AG04450 (cell line): Measurements from ENCODE around the gene HSPB1. TPM values are rescaled to one million over a fixed set of nuclear protein-coding genes. Genes with fewer than 3 reads are reported as not detected.
"Not testable (repeated sequence)": the region's sequence is repeated elsewhere in the genome, so short reads cannot be mapped to it uniquely, and the experiment has no call there.

ENCODE experiments used
- CTCF ChIA-PET: fragments of 300-600, 350-600 bp; formaldehyde crosslinking; extraction: SDS; loops from one replicate; lab custom pipeline; 2022; ENCODE audit warnings: antibody characterized with exemption, inconsistent platforms; lab: Charles Lee
- POLR2A ChIA-PET: fragments of 350-600 bp; formaldehyde crosslinking; extraction: SDS; loops from one replicate; lab custom pipeline; 2021; ENCODE audit warnings: antibody characterized with exemption, inconsistent platforms; lab: Yijun Ruan, JAX
- DNase-seq: peaks from one replicate; pipeline ENCODE4 v3.0.0-alpha.2; 2011; ENCODE audit warnings: low read depth, low spot score
- H3K27ac ChIP-seq: one replicate; pipeline ENCODE4 v1.5.1; 2012; ENCODE audit warnings: low read depth, low read length, control low read depth
- H3K27me3 ChIP-seq: one replicate; pipeline ENCODE4 v1.6.0; 2012; ENCODE audit warnings: low read length; ENCODE audit not compliant: control insufficient read depth, insufficient read depth
- H3K4me3 ChIP-seq: 2 replicates; pipeline ENCODE4 v1.5.1; 2011; ENCODE audit warnings: mild to moderate bottlenecking, low read depth, low read length, control low read depth
- H3K9me3 ChIP-seq: 2 replicates; pipeline ENCODE4 v1.5.1; 2012; ENCODE audit warnings: low read length; ENCODE audit not compliant: control insufficient read depth, insufficient read depth
- polyA plus RNA-seq: library from polyadenylated mRNA; depleted of rRNA; stranded (reverse); fragments of >200 nt; gene quantifications from 2 replicates; pipeline ENCODE4 v1.2.3, GENCODE V29; 2011
- TF ChIP-seq, protein P1 (sequence below): IDR thresholded peaks from 2 replicates; pipeline ENCODE4 v1.5.1; 2011; ENCODE audit warnings: low read depth, low read length, control low read depth, inconsistent platforms

The HSPB1 gene
- polyA plus RNA-seq, 1 experiment, result 290 TPM

DNA sequence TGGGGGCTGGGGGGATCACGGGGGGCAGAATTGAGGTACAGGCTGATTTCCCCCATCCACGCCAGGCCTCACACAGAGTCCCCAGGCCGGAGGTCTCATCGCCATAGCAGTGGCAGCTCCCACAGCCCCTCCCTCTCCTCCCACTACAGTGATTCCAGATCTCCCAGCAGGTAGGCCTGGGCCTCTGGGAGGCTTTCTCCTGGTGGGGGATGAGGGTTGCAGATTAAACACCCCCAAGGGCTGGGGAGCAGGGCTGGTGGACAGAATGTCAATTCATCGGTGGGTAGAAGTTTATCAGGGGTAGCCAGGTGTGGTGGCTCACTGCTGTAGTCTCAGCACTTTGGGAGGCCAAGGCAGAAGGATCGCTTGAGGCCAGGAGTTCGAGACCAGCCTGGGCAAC is 37.2 kb upstream of the HSPB1 start:
- DNase-seq, result no peak
- Histone ChIP-seq H3K27ac (no peak overlapping the region), H3K27me3 (peaks cover 37% of the 10 kb centered on the region), H3K4me3 (no peak overlapping the region), H3K9me3 (no peaks in the 10 kb centered on the region)
- CTCF ChIA-PET, result interaction anchor here (1.0 to 4.0 kb wide), 2 partner anchors 8 to 48 kb away, joined by 3 to 30 read pairs; no protein-coding TSS in a partner anchor
- POLR2A ChIA-PET, result interaction anchor here (0.7 kb wide), 1 partner anchor 19 kb away, joined by 3 read pairs; no protein-coding TSS in a partner anchor
- TF ChIP-seq, protein P1, sequence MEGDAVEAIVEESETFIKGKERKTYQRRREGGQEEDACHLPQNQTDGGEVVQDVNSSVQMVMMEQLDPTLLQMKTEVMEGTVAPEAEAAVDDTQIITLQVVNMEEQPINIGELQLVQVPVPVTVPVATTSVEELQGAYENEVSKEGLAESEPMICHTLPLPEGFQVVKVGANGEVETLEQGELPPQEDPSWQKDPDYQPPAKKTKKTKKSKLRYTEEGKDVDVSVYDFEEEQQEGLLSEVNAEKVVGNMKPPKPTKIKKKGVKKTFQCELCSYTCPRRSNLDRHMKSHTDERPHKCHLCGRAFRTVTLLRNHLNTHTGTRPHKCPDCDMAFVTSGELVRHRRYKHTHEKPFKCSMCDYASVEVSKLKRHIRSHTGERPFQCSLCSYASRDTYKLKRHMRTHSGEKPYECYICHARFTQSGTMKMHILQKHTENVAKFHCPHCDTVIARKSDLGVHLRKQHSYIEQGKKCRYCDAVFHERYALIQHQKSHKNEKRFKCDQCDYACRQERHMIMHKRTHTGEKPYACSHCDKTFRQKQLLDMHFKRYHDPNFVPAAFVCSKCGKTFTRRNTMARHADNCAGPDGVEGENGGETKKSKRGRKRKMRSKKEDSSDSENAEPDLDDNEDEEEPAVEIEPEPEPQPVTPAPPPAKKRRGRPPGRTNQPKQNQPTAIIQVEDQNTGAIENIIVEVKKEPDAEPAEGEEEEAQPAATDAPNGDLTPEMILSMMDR, result no peak

DNA sequence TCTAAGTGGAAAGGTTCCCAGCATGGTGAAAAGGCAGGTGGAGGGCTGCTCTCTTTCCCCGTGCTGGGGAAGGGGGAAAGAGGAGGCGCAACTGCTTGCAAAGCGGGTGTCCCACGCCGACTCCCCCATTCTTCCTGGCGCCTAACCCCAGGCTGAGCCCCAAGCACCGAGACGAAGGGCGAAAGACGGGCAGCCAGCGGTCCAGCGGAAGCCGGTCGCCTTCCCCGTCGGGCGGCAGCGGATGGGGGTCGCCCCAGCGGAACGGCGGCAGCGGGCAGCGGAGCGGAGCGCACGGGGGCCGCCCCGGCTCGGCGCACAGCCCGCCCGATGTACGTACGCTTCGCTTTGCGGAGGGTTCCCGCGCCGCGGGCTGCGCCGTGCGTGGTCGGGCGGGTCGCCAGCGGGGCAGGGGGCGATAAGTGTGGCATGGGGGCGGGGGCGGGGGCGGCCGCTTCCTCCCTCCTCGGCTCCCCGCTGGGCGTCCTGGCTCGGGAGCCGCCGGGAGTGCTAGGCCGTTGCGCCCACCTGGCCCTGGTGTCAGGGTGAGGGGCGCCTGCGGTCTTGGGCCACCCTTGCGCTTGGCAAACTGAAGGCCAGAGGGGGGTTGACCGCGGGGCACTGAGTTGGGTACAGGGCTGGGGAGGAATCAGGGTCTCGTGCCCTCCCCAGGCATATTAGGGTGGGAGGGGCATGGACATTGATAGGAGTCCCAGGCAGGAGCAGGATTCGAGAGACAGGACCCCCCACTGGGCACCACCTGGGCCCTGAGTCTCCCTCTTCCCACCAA is 35.2 kb upstream of the HSPB1 start:
- Histone ChIP-seq H3K27me3 (peaks cover 44% of the 10 kb centered on the region), H3K27ac (no peak overlapping the region), H3K9me3 (no peaks in the 10 kb centered on the region), H3K4me3 (peak overlapping the region; percentile 20; the same call in 1 of the 2 replicates)
- ChIA-PET POLR2A (no interaction called here), CTCF (no interaction called here)
- TF ChIP-seq, protein P1, result no peak
- no peak for DNase-seq

DNA sequence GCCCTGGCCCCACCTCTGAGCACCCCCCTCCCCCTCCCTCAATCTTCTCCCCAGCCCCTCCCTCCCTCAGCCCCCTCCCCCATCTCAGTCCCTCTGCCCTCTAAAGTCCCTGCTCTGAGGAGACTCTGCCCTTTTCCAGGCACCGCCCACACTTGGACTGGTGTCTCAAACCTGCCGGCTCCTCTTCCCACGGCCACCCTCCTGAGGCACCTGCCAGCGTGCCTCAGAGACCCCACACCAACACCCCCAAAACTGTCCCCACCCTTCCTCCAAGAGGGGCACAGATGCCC is 34.6 kb upstream of the HSPB1 start:
- POLR2A ChIA-PET, result no interaction called here
- no peak overlapping the region for H3K27ac ChIP-seq
- H3K4me3 ChIP-seq, result no peak overlapping the region
- DNase-seq, result no peak
- CTCF ChIA-PET, result no interaction called here
- peaks cover 50% of the 10 kb centered on the region for H3K27me3 ChIP-seq
- TF ChIP-seq, protein P1, result no peak
- H3K9me3 ChIP-seq, result no peaks in the 10 kb centered on the region

DNA sequence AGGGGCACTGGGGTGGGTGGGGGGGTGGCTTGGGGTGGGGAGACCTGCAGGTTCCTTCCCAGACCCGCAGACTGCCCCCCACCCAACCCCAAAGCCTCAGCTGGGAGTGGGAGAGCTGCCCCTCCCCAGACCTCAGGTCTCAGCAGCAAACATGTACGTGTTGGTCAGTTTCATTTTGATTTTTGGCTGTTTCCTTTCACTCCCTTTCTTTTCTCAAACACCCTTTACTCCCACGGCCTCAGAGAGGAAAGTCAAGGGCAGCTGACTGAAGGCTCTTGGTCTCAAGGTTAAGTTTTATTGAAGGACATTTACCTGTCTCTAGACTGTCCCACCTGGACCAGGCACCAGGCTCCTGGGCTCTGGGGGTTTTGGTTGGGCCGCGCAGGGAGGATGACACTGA is 34.1 kb upstream of the HSPB1 start:
- ChIA-PET CTCF (no interaction called here), POLR2A (no interaction called here)
- Histone ChIP-seq H3K4me3 (no peak overlapping the region), H3K27me3 (peaks cover 54% of the 10 kb centered on the region), H3K27ac (no peak overlapping the region), H3K9me3 (no peaks in the 10 kb centered on the region)
- DNase-seq, result no peak
- TF ChIP-seq, protein P1, result no peak

DNA sequence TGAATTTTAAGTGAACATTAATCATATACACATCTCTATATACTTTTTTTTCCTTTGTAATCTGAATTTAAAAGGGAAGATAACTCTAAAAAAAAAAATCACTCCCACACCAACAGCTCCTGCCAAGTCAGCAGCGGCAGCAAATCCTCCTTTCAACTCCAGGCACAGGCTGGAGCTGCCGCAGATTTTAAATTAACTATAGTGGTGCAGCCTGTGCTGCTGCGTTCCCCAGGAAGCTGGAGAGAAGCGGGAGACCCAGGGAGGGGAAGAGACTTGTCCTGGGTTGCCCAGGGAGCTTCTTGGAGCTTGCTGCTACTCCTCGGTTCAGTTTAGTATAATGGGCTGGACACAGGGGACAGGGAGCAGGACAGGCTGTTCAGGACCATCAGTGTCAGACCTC is 32.6 kb upstream of the HSPB1 start:
- ChIA-PET POLR2A (no interaction called here), CTCF (interaction anchor here (0.6 to 1.7 kb wide), 5 partner anchors 17 to 92 kb away, joined by 3 to 5 read pairs (median 4); no protein-coding TSS in a partner anchor)
- Histone ChIP-seq H3K27ac (no peak overlapping the region), H3K27me3 (peaks cover 67% of the 10 kb centered on the region), H3K9me3 (no peaks in the 10 kb centered on the region), H3K4me3 (no peak overlapping the region)
- TF ChIP-seq, protein P1, result no peak
- no peak for DNase-seq

DNA sequence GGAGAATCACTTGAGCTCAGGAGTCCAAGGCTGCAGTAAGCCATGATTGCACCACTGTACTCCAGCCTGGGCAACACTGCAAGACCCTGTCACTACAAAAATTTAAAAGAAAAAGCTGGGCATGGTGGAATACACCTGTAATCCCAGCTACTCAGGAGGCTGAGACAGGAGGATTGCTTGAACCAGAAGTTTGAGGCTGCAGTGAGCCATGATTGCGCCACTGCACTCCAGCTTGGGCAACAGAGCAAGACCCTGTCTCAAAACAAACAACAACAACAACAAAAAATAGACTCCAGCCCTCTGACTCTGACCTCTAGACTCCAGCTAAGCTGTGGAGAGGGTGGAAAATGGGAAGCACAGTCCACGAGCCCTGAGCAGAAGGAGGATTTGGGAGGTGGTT is 31.1 kb upstream of the HSPB1 start:
- H3K9me3 ChIP-seq, H3K4me3 ChIP-seq, H3K27ac ChIP-seq, DNase-seq, POLR2A ChIA-PET: not testable (repeated sequence)
- H3K27me3 ChIP-seq, result peaks cover 77% of the 10 kb centered on the region
- CTCF ChIA-PET, result interaction anchor here (0.9 kb wide), 1 partner anchor 9 kb away, joined by 4 read pairs; no protein-coding TSS in a partner anchor
